IMR-90 (cell line): ENCODE results near the gene ARHGEF40. TPM values are rescaled to one million over a fixed set of nuclear protein-coding genes. Genes with fewer than 3 reads are reported as not detected.

Experiments used
- ATAC-seq: fragments of 200-7000 bp; cut with Tn5 transposase; 2 replicates; pipeline ENCODE4 v1.9.1; 2020; ENCODE audit warnings: low read depth, mild to moderate bottlenecking, moderate library complexity
- BruUV-seq: library from RNA; stranded (reverse); fragments of 400-500 nt; replicated peaks from 2 replicates; lab custom pipeline; 2021; lab: Mats Ljungman, UMichigan
- CTCF ChIA-PET: fragments of 300-600 bp; formaldehyde crosslinking; extraction: SDS; loops from one replicate; lab custom pipeline; 2021; ENCODE audit warnings: antibody characterized with exemption; lab: Yijun Ruan, JAX
- POLR2A ChIA-PET: fragments of 300-600 bp; sonication (Branson Sonifier 250); formaldehyde crosslinking; loops from one replicate; lab custom pipeline; 2022; ENCODE audit warnings: antibody characterized with exemption; ENCODE audit not compliant: unreplicated experiment; lab: Charles Lee
- DNase-seq: peaks from one replicate; pipeline ENCODE4 v3.0.0; 2013
- H2AFZ ChIP-seq: replicated peaks from 2 replicates; pipeline ENCODE3; 2013; ENCODE audit warnings: low read length, mild to moderate bottlenecking; ENCODE audit not compliant: poor library complexity
- H2AK5ac ChIP-seq: 2 replicates; pipeline ENCODE4 v1.6.1; 2013; ENCODE audit warnings: low read depth, low read length, inconsistent platforms
- H2AK9ac ChIP-seq: replicated peaks from 2 replicates; pipeline ENCODE3; 2013; ENCODE audit warnings: mild to moderate bottlenecking, low read depth, low read length, moderate library complexity; ENCODE audit not compliant: poor library complexity
- H2BK120ac ChIP-seq: 2 replicates; pipeline ENCODE4 v1.6.1; 2013; ENCODE audit warnings: low read depth, low read length, inconsistent platforms
- H2BK15ac ChIP-seq: 3 replicates; pipeline ENCODE4 v1.6.1; 2013; ENCODE audit warnings: low read depth, low read length, inconsistent platforms
- H2BK20ac ChIP-seq: 2 replicates; pipeline ENCODE4 v1.6.1; 2013; ENCODE audit warnings: low read depth, mild to moderate bottlenecking, inconsistent platforms, low read length, moderate library complexity
- H2BK5ac ChIP-seq: 2 replicates; pipeline ENCODE4 v1.6.1; 2013; ENCODE audit warnings: mild to moderate bottlenecking, low read depth, low read length, inconsistent platforms; ENCODE audit not compliant: poor library complexity, severe bottlenecking
- H3K14ac ChIP-seq: replicated peaks from 2 replicates; pipeline ENCODE4 v1.6.1; 2013; ENCODE audit warnings: low read depth, low read length, inconsistent platforms
- H3K18ac ChIP-seq: 2 replicates; pipeline ENCODE4 v1.6.1; 2013; ENCODE audit warnings: low read depth, low read length, control low read depth
- H3K23ac ChIP-seq: 2 replicates; pipeline ENCODE4 v1.6.1; 2013; ENCODE audit warnings: low read depth, low read length, inconsistent platforms
- H3K27ac ChIP-seq: 2 replicates; pipeline ENCODE4 v1.5.1; 2013; ENCODE audit warnings: mild to moderate bottlenecking, control low read depth, low read length; ENCODE audit not compliant: insufficient read depth
- H3K27me3 ChIP-seq: 2 replicates; pipeline ENCODE4 v1.6.1; 2013; ENCODE audit warnings: low read length; ENCODE audit not compliant: control insufficient read depth, insufficient read depth
- H3K36me3 ChIP-seq: 2 replicates; pipeline ENCODE4 v1.6.1; 2013; ENCODE audit warnings: low read length, mixed read lengths; ENCODE audit not compliant: control insufficient read depth, insufficient read depth
- H3K4ac ChIP-seq: 2 replicates; pipeline ENCODE4 v1.6.1; 2013; ENCODE audit warnings: low read depth, low read length, inconsistent platforms
- H3K4me1 ChIP-seq: 2 replicates; pipeline ENCODE4 v1.6.1; 2013; ENCODE audit warnings: low read length, mixed read lengths; ENCODE audit not compliant: control insufficient read depth, insufficient read depth
- H3K4me2 ChIP-seq: 2 replicates; pipeline ENCODE4 v1.6.1; 2013; ENCODE audit warnings: low read depth, mild to moderate bottlenecking, control low read depth, low read length, moderate library complexity
- H3K4me3 ChIP-seq: 2 replicates; pipeline ENCODE4 v1.5.1; 2013; ENCODE audit warnings: low read depth, mild to moderate bottlenecking, control low read depth, low read length, moderate library complexity; ENCODE audit not compliant: insufficient read depth
- H3K56ac ChIP-seq: 2 replicates; pipeline ENCODE4 v1.6.1; 2013; ENCODE audit warnings: low read length, inconsistent platforms; ENCODE audit not compliant: insufficient read depth; ENCODE audit errors: extremely low read depth
- H3K79me1 ChIP-seq, 2 experiments: 2 replicates each; pipeline ENCODE4 v1.6.1; 2013; ENCODE audit warnings: low read length in 2 of 2, inconsistent platforms in 1 of 2, low read depth in 1 of 2
- H3K9ac ChIP-seq: 2 replicates; pipeline ENCODE4 v1.6.1; 2013; ENCODE audit warnings: low read depth, low read length, control low read depth
- H3K9me1 ChIP-seq: 2 replicates; pipeline ENCODE4 v1.6.1; 2013; ENCODE audit warnings: low read length, inconsistent platforms; ENCODE audit not compliant: insufficient read depth
- H3K9me3 ChIP-seq: 2 replicates; pipeline ENCODE4 v1.6.1; 2013; ENCODE audit warnings: low read length; ENCODE audit not compliant: control insufficient read depth, insufficient read depth
- H4K20me1 ChIP-seq: 2 replicates; pipeline ENCODE4 v1.6.1; 2013; ENCODE audit warnings: low read length, inconsistent platforms; ENCODE audit not compliant: insufficient read depth
- H4K5ac ChIP-seq: 2 replicates; pipeline ENCODE4 v1.6.1; 2013; ENCODE audit warnings: mild to moderate bottlenecking, low read depth, low read length, control low read depth
- H4K8ac ChIP-seq, 2 experiments: 2 replicates each; pipeline ENCODE4 v1.6.1; 2013; ENCODE audit warnings: low read depth in 2 of 2, low read length in 2 of 2, control low read depth in 1 of 2, inconsistent platforms in 1 of 2
- H4K91ac ChIP-seq: 2 replicates; pipeline ENCODE4 v1.6.1; 2013; ENCODE audit warnings: low read depth, low read length, inconsistent platforms; ENCODE audit not compliant: insufficient read depth
- CEBPB ChIP-seq: IDR thresholded peaks from 2 replicates; pipeline ENCODE4 v1.6.1; 2012; ENCODE audit warnings: low read depth, low read length, improper control_type of control experiment
- CTCF ChIP-seq: conservative IDR thresholded peaks from 2 replicates; pipeline ENCODE4 v1.5.1; 2012; ENCODE audit warnings: mild to moderate bottlenecking, low read depth, low read length, improper control_type of control experiment
- POLR2A ChIP-seq: IDR thresholded peaks from 2 replicates; pipeline ENCODE4 v1.6.1; 2012; ENCODE audit warnings: mild to moderate bottlenecking, low read depth, low read length
- WGBS, 2 experiments: methylation state at CpG; one replicate each; pipeline versions ENCODE4 v1.1.5 to v1.1.7; 2013; ENCODE audit warnings: missing lambda C conversion rate in 2 of 2; ENCODE audit not compliant: insufficient read length in 1 of 2; ENCODE audit errors: extremely low coverage in 2 of 2; 5-methylcytosine and 5-hydroxymethylcytosine counted together
- dilution Hi-C: fragments of 300-500 bp; cut with HindIII; formaldehyde crosslinking; loops from one replicate; pipeline ENCODE4 v1.14.3; 2018; ENCODE audit warnings: low sequenced_read_pairs; ENCODE audit not compliant: unreplicated experiment
- in situ Hi-C: fragments of 300-500 bp; cut with MboI; formaldehyde crosslinking; loops from 3 replicates; pipeline ENCODE4 v1.14.3; 2019; ENCODE audit warnings: low sequenced_read_pairs, inconsistent platforms, mixed read lengths
- intact Hi-C: fragments of 100-400 bp; cut with micrococcal nuclease; formaldehyde crosslinking; loops from 2 replicates; pipeline ENCODE4 v1.10.0; 2022
- polyA plus RNA-seq, 3 experiments: library from polyadenylated mRNA; depleted of rRNA; stranded (reverse); fragments of >200 nt; gene quantifications; 2 replicates each; pipeline ENCODE4 v1.2.3, GENCODE V29; 2012; ENCODE audit warnings: low replicate concordance in 1 of 3
- total RNA-seq: library from RNA; depleted of rRNA; stranded (reverse); fragments of >200 nt; gene quantifications from 2 replicates; pipeline ENCODE4 v1.2.3, GENCODE V29; 2012

Gene ARHGEF40
- total and polyA plus RNA-seq, 2 of the 4 experiments (the other 2 are of a cell fraction), result 18.1 to 58.4 TPM

- TF ChIP-seq CEBPB, result no peak
These were observed 46.1 kb upstream of the ARHGEF40 start (continued) for GRCh38 chr14:21023817-21024584.

DNA sequence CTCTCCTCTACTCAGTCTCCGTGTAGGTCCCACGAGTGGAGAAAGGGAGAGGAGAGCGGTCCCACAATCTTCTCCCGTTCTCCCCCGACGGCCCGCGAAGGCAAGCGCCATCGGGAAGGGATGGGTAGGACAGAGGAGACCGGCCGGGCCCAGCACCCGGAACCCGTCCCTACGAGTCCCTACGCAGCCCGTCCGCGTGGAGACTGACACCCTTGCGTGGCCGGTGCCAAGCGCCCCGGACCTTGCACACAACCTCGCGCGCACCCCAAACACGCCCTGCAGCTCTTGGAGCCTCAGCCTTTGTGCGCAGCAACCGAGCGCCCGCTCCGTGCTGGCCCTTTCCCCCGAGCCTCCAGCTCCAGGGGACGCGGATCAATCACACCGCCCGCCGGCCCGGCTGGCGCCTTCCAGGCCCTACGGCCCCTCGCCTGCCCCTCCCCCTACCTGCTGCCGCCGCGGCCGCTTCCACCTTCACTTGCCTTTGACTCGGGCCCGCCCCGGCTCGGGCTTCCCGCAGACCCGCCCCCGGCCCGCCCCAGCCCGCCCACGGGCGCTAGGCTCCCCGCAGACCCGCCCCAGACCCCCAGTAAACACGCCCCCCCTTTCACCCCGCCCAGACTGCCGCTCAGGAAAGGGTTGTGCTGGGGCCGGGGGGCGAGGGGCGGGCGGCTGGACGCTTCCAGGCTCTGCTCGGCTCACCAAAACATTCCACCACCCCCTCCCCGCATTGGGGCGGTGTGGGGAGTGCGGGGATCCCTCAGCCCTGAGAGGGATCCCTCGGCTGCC, 45.3 kb upstream of the ARHGEF40 start, which contains the start of gene NDRG2:
Gene NDRG2, minus strand, starts transcription at position 477 of the 786 bp plus-strand sequence. CDS start 1,746 bp downstream, outside the sequence.
- CTCF ChIA-PET, result interaction anchor here (0.6 kb wide), 1 partner anchor 10 kb away, joined by 3 read pairs; no protein-coding TSS in a partner anchor
- Histone ChIP-seq H2BK15ac (no peak within 1 kb of the TSS; the same call in 2 of the 3 replicates), H2AFZ (peak within 1 kb of the TSS; percentile 87), H3K9me3 (no peaks in the 10 kb centered on the region), H3K9ac (peak within 1 kb of the TSS; percentile 6; the same call in 1 of the 2 replicates), H4K8ac (no peak within 1 kb of the TSS), H3K4me2 (peak within 1 kb of the TSS; percentile 68), H3K4ac (no peak within 1 kb of the TSS), H2BK120ac (no peak within 1 kb of the TSS), H3K9me1 (no peaks in the 10 kb centered on the region), H3K27ac (no peak within 1 kb of the TSS), H3K14ac (no peak within 1 kb of the TSS), H3K18ac (no peak within 1 kb of the TSS), H3K4me1 (no peaks in the 10 kb centered on the region), H2BK5ac (no peak within 1 kb of the TSS), H4K91ac (no peak within 1 kb of the TSS), H3K27me3 (peaks cover 62% of the 10 kb centered on the region), H4K5ac (no peak within 1 kb of the TSS), H3K79me1 (no peaks in the 10 kb centered on the region), H3K4me3 (peak within 1 kb of the TSS; percentile 36), H3K36me3 (no peaks in the 10 kb centered on the region), H2AK9ac (peak within 1 kb of the TSS; percentile 75), H4K20me1 (no peaks in the 10 kb centered on the region), H2BK20ac (no peak within 1 kb of the TSS), H3K56ac (no peak within 1 kb of the TSS), H3K23ac (no peak within 1 kb of the TSS), H2AK5ac (no peak within 1 kb of the TSS)
- POLR2A ChIA-PET, result interaction anchor here (0.6 kb wide), 1 partner anchor 71 kb away, joined by 3 read pairs; no protein-coding TSS in a partner anchor
- no TSS peak for BruUV-seq
- dilution Hi-C loops, result no loop called here
- DNase-seq, result no peak
- ATAC-seq, result peak; percentile 70
- TF ChIP-seq CEBPB (no peak), POLR2A (no peak), CTCF (no peak)
- intact Hi-C loops, result no loop called here
- in situ Hi-C loops, result no loop called here
- WGBS, 2 experiments, result 1% methylated on average over 11 of the region's 72 CpGs; no CpG with 5 or more reads in 1 of the 2 experiments
